HG03439 (cell line): ENCODE data around the gene ZNF142.

Experiments
- ATAC-seq: cut with Tn5 transposase; IDR thresholded peaks from one replicate; pipeline ENCODE4 v1.9.1; 2021; ENCODE audit warnings: mild to moderate bottlenecking, moderate library complexity; ENCODE audit not compliant: unreplicated experiment

Gene ZNF142

DNA sequence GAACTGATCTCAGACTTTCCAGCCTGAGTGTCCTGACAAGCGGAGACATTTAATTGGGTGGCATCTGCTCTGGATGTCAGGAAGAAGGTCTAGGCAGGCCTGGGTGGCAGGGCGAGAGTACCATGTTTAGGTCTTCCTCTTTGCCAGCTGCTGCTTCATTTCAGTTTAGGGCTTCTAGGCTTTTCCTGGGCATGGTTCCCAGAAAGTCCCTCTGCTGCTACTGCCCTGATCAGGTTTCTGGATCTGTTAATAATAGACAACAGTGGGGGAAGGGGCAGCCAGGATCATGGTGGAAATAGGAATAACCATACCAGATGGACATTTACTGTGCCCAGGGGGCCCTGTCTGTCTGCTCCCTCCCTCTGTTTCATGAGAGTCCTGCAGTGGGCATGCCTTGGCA, 54.0 kb downstream of the ZNF142 start:
- ATAC-seq, result no peak
